ENCODE results near the gene CTSC.

The CTSC gene

DNA sequence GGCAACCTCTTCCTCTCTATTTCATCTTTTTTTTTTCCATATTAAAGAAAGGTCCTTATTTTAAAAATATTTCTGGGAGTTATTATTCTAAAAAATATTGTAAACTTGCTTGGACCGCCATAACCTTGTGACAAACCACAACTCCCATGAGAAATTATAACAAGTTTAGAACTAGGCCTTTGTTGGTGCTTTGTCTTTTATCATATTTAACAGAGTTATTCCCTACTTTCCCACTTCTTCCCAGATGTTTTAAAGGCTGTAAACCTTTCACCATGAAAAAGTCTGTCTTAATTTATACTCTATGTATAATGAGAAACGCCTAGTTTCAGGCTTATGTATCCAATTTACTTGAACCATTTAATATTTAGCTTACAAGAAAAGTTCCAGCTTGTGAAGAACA, 3.7 kb downstream of the CTSC start:
- peaks cover 23% of the 10 kb centered on the region for H3K36me3 ChIP-seq (ENCODE audit: low read length)

DNA sequence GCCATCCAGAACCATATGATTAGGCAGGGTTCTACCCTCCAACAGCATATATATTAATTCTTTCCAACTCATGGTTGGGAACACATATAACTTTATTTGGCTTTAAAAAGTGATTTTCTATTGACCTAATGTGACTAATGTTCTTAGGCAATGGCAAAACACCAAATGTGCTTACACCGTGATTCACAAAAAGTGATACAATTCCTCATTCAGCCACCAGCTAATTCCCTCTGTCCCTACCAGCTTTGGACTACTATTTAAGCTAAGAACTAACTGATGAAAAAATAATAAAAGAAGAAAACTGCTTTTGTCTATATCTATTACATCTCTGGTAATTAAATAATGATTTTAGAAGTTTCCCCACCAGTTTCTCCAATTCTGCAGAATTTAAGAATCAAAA, 4.7 kb downstream of the CTSC start:
- Histone ChIP-seq H3K79me2 (ENCODE audit: insufficient read depth, low read length) (peaks cover 44% of the 10 kb centered on the region), H3K27ac (ENCODE audit: low read depth, low read length) (no peak overlapping the region), H3K9me2 (replicated peaks; ENCODE audit: insufficient read depth, low read length) (no peaks in the 10 kb centered on the region), H4K20me1 (ENCODE audit: low read depth, low read length) (0 out of 2 replicates have a peak, but pooled peaks cover 3% of the 10 kb centered on the region), H3K9me3 (ENCODE audit: insufficient read depth, low read length) (no peaks in the 10 kb centered on the region), H3K27me3 (ENCODE audit: low read length) (no peaks in the 10 kb centered on the region), H3K4me2 (ENCODE audit: low read depth, low read length, poor library complexity, severe bottlenecking) (no peak overlapping the region), H3K9ac (ENCODE audit: low read length) (no peak overlapping the region), H3F3A (ENCODE audit: insufficient read depth) (0 out of 2 replicates have a peak, but pooled peaks cover 3% of the 10 kb centered on the region), H3K36me3 (ENCODE audit: low read length) (peaks cover 31% of the 10 kb centered on the region), H3K4me3 (ENCODE audit: insufficient read depth, low read length, poor library complexity, severe bottlenecking) (no peak overlapping the region), H2AFZ (ENCODE audit: low read depth, low read length, severe bottlenecking) (no peak overlapping the region)
- TF ChIP-seq, protein P1, sequence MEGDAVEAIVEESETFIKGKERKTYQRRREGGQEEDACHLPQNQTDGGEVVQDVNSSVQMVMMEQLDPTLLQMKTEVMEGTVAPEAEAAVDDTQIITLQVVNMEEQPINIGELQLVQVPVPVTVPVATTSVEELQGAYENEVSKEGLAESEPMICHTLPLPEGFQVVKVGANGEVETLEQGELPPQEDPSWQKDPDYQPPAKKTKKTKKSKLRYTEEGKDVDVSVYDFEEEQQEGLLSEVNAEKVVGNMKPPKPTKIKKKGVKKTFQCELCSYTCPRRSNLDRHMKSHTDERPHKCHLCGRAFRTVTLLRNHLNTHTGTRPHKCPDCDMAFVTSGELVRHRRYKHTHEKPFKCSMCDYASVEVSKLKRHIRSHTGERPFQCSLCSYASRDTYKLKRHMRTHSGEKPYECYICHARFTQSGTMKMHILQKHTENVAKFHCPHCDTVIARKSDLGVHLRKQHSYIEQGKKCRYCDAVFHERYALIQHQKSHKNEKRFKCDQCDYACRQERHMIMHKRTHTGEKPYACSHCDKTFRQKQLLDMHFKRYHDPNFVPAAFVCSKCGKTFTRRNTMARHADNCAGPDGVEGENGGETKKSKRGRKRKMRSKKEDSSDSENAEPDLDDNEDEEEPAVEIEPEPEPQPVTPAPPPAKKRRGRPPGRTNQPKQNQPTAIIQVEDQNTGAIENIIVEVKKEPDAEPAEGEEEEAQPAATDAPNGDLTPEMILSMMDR (IDR thresholded peaks at IDR 0.05; ENCODE audit: insufficient read depth, low read length, poor library complexity, severe bottlenecking) = no peak
- TF ChIP-seq EZH2phosphoT487 (conservative IDR thresholded peaks at IDR 0.05; ENCODE audit: low read length) = no peak

More for the DNA sequence above, 3.7 kb downstream of the CTSC start:
- Histone ChIP-seq H3K27ac (ENCODE audit: low read depth, low read length) (no peak overlapping the region), H3K79me2 (ENCODE audit: insufficient read depth, low read length) (peaks cover 38% of the 10 kb centered on the region), H3K4me3 (ENCODE audit: insufficient read depth, low read length, poor library complexity, severe bottlenecking) (no peak overlapping the region), H3F3A (ENCODE audit: insufficient read depth) (peaks cover 3% of the 10 kb centered on the region; the same call in 1 of the 2 replicates), H3K9ac (ENCODE audit: low read length) (no peak overlapping the region), H3K9me3 (ENCODE audit: insufficient read depth, low read length) (no peaks in the 10 kb centered on the region), H3K4me2 (ENCODE audit: low read depth, low read length, poor library complexity, severe bottlenecking) (no peak overlapping the region), H3K9me2 (replicated peaks; ENCODE audit: insufficient read depth, low read length) (no peaks in the 10 kb centered on the region), H4K20me1 (ENCODE audit: low read depth, low read length) (no peaks in the 10 kb centered on the region), H3K27me3 (ENCODE audit: low read length) (no peaks in the 10 kb centered on the region), H2AFZ (ENCODE audit: low read depth, low read length, severe bottlenecking) (no peak overlapping the region)
- TF ChIP-seq EZH2phosphoT487 (conservative IDR thresholded peaks at IDR 0.05; ENCODE audit: low read length) = no peak
- TF ChIP-seq, protein P1 (IDR thresholded peaks at IDR 0.05; ENCODE audit: insufficient read depth, low read length, poor library complexity, severe bottlenecking) = no peak

DNA sequence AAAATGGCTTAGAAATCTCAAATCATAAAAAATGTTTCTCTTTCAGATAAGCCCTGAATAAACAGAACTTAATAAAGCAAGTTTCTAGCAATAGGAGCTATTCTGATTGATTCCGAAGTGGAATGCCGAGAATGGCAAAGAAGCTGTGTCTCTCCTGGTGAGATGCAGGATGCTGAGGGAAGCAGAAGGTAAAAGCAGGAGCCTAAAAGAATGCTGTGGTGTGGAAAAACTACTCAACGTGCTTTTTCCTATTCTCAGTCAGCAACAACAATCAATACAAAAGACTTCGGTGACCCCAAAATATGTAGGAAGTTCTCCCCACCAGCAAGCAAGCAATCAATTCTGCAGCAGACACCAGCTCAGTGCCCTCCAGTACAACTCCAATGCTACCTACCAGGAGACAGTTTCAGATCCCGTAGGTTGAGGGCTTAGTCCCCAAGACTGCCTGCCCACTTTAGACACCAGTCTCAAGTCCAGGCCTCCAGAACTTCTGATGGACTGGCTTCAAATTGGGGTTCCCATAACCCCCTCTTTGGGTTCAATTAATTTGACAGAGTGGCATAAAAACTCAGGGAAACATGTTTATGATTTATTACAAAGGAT, 6.6 kb downstream of the CTSC start:
- Histone ChIP-seq H3K27ac (ENCODE audit: low read depth, low read length) (no peak overlapping the region), H3K9me2 (replicated peaks; ENCODE audit: insufficient read depth, low read length) (no peaks in the 10 kb centered on the region), H3F3A (ENCODE audit: insufficient read depth) (0 out of 2 replicates have a peak, but pooled peaks cover 8% of the 10 kb centered on the region), H3K9me3 (ENCODE audit: insufficient read depth, low read length) (no peaks in the 10 kb centered on the region), H3K79me2 (ENCODE audit: insufficient read depth, low read length) (peaks cover 38% of the 10 kb centered on the region), H4K20me1 (ENCODE audit: low read depth, low read length) (0 out of 2 replicates have a peak, but pooled peaks cover 3% of the 10 kb centered on the region), H3K4me3 (ENCODE audit: insufficient read depth, low read length, poor library complexity, severe bottlenecking) (no peak overlapping the region), H3K9ac (ENCODE audit: low read length) (no peak overlapping the region), H3K27me3 (ENCODE audit: low read length) (no peaks in the 10 kb centered on the region), H3K36me3 (ENCODE audit: low read length) (peaks cover 46% of the 10 kb centered on the region), H3K4me2 (ENCODE audit: low read depth, low read length, poor library complexity, severe bottlenecking) (no peak overlapping the region), H2AFZ (ENCODE audit: low read depth, low read length, severe bottlenecking) (no peak overlapping the region)
- TF ChIP-seq EZH2phosphoT487 (conservative IDR thresholded peaks at IDR 0.05; ENCODE audit: low read length) = no peak
- TF ChIP-seq, protein P1 (IDR thresholded peaks at IDR 0.05; ENCODE audit: insufficient read depth, low read length, poor library complexity, severe bottlenecking) = no peak
